HG02610 (cell line): ENCODE measurements around the gene NUP210.

Source experiments
- ATAC-seq: cut with Tn5 transposase; IDR thresholded peaks from one replicate; pipeline ENCODE4 v1.9.1; 2021; ENCODE audit warnings: mild to moderate bottlenecking, moderate library complexity; ENCODE audit not compliant: unreplicated experiment

NUP210 gene

DNA sequence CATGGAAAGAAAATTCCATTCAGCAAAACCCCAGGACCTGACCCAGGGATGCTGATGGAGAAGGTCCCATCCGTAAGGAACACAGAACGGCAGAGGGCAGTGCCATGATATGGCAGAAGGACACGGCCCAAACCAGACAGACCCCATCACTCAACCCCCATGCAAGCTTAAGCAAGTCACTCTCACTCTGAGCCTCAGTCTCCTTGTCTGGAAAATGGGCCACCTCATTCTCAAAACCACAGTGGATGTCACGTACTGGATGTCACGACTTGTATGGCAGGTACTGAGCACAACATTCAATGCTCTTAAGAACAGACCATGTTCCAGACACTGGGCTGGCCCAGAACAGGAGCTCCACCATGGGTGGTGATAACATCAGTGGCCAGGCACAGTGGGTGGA lies 90.4 kb downstream of the NUP210 start:
- ATAC-seq = no peak

DNA sequence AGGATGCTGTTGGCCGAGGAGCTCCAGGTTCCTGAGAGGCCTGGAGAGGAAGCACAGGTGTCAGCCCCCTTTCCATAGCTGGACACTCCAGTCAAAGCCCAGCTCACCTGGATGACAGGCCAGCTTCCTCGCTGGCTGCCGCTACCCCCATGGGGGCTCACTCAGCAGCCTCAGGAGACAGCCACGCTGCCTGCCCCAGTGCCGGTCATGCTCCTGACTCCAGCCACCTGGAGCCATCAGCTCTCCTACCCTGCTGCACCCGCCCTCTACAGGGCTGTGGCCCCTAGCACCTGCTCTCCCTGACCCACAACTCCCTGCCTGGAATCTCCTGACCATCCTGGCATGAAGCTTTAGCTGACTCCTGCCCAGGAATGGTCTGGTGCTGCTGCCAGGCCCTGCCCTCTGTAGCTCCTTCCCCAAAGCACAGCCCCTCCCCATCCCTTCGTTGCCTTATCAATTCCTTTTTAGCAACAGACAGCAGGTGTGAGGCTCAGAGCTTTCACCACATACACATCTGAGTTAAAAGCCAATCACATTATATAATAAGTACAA lies 94.2 kb downstream of the NUP210 start:
- ATAC-seq = no peak

GRCh38 chr3:13324835-13325501 lies 95.2 kb downstream of the NUP210 start:
- ATAC-seq = no peak

DNA sequence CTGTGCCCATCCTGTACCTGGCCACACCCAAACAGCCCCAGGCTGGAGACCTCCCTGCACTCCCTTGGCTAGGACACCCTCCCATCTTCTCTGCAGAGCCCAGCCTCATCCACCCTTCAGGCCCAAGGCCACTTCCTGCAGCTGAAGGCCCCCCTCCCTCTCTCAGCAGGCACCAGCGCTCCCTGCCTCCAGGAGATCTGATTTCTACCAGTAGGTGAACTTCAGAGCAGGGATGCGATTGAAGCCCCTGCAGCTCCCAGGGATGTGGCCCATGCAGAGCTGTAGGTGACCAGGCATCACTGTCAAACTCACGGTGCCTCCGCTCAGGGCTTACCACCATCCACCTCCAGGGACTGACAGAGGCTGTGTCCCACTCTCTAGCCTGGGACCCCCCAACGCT lies 96.3 kb downstream of the NUP210 start:
- no peak for ATAC-seq

- no peak for ATAC-seq
Observed at GRCh38 chr3:13322324-13322723, 97.8 kb downstream of the NUP210 start.

DNA sequence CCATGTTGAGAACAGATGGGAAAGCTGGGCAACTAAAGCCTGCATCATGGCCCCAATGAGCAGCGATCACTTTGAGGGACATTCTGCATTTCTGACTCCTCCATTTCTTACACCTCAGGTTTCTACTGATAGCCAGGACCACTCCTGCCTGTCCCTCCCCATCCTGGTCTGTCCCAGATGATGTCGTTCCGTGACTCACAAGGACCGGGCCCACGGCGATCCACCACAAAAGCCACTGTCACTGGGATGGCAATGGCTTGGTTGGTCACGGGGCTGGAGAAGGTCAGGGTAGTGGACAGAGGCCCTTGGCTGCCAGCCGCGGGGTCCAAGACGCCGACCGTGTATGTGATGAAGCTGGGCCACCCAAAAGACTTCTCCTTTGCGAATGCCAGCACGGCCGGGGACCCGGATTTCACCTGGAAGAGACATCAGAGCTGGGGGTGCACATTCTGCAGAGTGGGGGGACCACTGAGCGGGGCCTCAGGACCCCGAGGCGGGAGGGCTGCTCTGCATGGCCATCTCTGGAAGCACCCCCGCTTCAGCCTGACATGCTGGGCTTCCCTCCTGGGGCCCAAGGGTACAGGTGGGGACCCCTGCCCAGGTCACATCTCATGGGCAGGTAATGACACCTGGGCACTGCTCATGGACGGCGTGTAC lies 100.4 kb downstream of the NUP210 start:
- no peak for ATAC-seq

DNA sequence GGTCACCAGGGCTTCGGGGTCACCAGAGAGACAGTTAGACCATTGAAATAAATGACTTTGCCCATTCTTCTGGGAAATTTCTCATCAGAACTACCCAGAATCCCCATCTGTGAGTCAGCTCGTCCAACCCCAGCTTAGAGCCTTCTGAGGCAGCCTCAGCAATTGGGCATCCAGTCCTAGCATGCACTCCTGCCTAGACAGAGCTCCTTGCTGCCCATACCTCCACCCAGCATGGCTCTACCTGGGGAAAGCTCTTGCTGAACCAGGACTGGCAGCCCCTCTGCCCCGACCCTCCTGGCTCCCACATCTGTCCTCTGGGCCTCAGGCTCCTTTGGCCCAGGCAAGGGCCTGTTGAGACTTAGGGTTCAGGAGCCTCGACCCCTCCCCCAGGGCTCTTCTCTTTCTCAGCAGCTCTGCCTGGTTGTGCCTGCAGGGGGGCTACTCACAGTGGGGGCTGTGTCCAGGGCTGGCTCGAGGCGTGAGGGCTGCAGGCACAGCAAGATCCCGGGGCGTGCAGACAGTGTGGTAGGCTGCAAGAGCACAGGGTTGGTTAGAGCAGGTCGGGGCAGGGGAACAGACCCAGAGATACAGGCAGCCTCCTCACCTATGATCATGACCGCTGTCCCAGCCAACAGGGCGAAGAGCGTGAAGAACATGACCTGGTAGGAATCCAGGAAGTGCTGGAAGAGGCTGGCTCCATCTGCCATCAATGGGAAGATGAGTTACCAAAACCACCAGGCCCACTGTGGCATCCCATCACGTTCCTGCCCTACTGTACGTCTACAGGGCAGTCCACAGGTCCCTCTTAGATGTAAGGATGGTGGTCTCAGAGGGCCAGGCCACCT lies 101.3 kb downstream of the NUP210 start:
- no peak for ATAC-seq

DNA sequence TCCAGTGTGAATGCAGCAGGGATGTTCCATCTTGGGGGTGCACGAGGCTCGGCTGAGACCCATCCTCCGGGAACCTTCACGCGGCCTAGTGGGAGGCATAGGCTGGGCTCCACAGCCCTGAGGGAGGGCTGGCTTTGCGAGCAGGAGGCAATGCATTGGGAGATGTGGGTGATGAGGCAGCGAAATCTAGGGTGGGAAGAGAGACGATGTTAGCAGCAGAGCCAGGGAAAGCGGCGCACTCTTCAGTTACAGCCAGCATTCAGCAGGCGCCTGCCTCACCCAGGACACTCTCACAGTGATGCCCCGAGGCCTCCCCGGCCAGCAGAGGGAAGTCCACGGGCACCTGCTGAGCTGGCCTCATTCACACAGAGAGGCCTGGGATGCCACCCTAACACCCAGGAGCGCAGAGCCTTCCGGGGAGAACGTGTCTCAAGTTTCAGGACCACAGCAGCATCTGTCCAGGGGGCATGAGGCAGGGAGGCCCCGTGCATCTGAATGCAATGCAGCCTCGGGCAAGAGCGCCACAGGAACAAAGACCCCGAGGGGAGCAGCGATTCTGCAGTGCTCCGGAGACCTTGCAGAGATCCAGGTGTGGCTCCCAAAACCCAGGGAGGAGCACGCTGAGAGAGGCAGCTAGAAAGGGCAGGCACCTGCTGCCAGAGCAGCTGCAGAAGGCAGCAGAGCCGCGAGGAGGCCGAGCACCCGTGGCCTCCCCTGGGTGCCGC lies 102.4 kb downstream of the NUP210 start:
- no peak for ATAC-seq

DNA sequence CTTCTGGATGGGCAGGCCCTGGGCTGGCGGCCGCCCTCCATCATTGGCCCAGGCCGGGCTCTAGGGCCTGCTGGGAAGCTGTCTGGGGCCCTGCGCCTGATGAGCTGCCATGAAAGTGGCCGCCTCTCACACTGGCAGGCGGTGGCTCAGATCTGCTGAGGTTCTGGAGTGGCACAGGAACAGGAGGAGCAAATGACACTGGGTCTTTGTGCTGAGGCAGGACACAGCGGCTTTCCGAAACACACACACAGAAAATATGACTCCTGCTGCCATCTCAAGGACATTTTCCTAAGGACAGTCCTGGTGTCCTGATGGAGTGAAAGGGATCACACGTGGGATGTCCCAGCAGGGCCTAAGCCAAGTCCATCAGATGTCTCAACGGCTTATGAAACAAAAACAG lies 103.5 kb downstream of the NUP210 start:
- no peak for ATAC-seq

- ATAC-seq = no peak
Observed at GRCh38 chr3:13314877-13315276, 105.2 kb downstream of the NUP210 start.

DNA sequence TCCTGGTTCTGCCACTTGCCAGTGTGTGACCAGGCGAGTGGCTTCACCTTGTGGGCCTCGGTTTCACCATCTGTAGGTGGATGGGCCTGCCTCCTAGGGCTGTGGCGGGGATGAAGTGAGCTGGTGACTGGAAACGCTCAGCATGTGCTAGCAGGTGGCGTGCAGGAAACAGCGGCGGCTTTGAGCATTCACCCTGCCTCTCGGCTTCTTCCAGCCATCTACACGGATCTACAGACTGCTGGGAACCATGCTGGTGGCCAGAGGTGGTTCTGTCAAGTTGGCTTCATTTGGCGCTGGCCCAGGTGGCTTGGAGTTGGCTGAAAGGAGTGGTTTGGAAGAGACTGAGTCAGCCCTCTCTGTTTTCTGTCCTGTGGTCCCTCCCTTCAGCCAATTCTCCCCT lies 106.3 kb downstream of the NUP210 start:
- no peak for ATAC-seq

- no peak for ATAC-seq
Observed at GRCh38 chr3:13309004-13309403, 111.1 kb downstream of the NUP210 start.

DNA sequence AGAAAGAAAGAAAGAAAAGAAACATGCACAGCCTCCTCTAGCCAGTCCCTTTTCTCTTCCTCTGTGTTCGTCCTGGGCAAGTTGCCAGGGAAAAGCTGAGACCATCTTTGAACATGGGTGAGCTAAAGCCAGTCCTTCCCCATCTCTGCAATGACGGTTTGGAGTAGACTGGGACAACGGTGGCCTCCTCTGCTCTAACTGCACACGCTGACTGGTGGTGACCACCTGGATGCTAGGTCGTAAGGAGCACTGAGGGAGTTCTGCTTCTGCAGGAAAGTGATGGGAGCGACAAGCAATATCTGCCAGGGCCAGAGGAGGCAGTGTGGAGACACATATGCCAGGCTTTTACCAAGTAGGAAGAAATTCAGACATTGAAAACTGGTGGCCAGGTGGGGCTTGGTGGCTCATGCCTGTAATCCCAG lies 111.7 kb downstream of the NUP210 start:
- ATAC-seq = no peak

DNA sequence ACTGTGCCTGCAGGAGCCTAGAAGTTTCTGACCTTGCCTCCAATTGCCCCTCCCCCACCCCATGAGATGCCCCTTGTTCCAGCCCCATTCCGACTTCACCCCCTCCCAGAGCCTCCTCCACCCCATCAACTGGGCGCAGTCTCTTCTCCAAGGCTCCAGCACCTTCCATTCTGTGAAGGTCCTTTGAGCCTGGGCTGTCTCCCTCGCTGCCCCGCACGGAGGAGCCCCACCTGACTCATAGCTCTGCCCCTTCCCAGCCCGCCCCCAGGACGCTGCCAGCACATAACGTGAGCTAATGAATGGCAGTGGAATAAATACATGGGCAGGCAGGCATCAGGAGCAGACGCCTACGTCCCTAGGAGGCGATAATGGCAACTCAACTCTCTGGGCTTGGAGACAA lies 113.1 kb downstream of the NUP210 start:
- no peak for ATAC-seq

DNA sequence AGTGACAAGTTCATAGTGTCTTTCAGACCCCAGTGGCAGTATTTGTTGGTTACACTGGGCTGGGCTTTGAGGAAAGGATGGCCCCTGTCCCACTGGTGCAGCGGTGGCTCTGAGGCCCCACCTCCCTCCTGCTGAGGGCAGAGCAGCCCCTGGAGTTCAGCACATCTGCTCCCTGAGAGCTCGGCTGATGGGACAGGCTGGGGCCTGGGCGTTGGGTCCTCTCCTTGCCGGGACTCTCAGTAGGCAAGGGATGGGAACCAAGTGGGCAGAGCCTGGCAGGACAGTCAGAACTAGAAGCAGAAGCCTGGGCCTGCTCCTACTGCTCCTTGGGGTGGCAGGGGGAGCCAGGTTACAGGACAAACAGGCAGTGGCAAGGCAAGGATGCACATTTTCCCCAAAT lies 114.5 kb downstream of the NUP210 start:
- ATAC-seq = no peak

DNA sequence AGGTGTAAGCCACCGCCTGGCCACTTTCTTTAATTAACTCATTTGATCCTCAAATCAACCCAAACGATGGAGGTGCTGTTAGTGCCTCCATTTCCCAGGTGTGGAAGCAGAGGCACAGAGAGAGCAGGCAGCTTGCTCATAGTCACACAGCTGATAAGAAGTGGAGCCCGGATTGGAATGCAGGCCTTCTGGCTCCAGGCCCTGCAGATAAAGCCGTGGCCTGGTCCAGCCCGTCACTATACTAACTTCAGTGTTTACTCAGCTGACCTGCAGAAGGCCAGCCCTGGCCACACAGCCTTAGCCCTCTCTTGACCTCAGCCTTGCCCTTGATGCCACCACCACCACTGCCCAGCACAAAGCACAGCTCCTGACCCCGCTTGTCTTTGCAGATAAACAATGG lies 116.7 kb downstream of the NUP210 start:
- ATAC-seq = no peak

DNA sequence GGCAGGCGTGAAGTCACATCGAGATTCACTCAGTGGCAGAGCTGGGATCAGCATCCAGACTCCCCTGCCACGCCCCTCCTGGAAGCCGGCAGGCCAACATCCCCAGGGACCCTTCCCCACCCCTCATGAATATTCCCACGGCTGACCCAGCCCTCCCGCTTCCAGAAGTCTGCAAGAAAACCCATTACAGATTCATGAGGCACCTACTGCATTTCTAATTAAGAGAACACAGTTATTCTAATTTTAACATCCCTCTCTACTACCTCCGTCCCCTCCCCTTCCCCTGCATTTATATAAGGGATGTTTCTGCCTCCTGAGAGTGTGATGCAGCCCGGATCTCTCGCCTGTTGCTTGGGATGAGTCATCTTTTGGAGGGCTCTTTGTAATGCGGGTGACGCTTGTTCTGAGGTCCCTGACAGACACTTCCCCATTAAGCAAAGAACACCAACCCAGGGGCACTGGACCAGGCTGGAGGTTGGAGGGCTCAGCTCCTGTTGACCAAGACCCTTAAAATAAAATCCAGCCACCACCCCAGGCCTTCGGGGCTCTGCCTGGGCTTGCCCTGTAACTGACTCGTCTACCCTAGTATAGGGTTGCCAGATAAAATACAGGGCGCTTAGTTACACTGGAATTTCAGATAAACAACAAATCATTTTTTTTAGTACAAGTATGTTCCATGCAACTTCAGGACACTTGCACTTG lies 118.7 kb downstream of the NUP210 start:
- ATAC-seq = peak; percentile 84

- ATAC-seq = no peak
Observed at GRCh38 chr3:13300546-13301285, 119.4 kb downstream of the NUP210 start.

- no peak for ATAC-seq
Observed at GRCh38 chr3:13299531-13300155, 120.5 kb downstream of the NUP210 start.
